Measurements from ENCODE around the gene MAST4.

MAST4 gene

DNA sequence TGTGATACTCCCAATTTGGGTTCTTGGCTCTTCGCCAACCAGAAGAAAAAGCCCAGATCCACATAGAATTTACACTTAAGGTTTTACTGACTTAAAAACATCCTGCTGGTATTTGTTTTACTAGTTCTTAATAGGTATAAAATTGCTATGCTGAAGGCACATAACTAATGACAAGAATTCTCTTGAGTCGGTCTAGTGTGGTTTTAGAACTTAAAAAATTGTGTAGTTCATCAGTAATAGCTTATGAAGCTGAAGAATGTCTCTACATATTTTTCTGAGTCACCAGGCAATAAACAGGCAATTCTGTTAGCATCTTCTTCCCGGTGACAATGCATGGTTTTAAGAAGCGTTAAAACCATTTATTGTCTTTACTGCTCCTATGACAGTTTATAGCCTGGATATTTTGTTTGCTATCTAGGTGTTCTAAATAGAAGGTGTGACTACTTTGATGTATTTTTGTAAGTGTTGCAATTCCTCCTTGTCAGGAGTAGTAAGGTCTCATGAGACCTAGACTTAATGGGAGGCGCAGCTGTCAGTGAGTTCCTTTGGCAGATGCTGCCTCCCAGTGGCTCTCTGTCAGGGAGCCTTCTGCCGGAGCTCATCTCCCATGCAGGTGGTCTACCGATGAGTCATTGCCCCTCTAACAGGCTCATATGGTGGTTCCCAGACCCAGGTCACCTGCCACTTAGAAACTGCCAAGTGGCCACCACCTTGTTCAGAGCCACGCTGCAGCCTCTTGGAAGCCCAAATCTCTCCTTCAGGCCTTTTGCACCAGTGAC is 173.8 kb downstream of the MAST4 start:
- no peak overlapping the region for H3K4me3 ChIP-seq (ENCODE audit: low read depth, low read length)
- in situ Hi-C loops (cut with HindIII; ENCODE audit: low sequenced_read_pairs): loop anchor here (10.0 kb wide), 1 partner anchor 465 kb away; no protein-coding TSS in a partner anchor
- TF ChIP-seq, protein P1, sequence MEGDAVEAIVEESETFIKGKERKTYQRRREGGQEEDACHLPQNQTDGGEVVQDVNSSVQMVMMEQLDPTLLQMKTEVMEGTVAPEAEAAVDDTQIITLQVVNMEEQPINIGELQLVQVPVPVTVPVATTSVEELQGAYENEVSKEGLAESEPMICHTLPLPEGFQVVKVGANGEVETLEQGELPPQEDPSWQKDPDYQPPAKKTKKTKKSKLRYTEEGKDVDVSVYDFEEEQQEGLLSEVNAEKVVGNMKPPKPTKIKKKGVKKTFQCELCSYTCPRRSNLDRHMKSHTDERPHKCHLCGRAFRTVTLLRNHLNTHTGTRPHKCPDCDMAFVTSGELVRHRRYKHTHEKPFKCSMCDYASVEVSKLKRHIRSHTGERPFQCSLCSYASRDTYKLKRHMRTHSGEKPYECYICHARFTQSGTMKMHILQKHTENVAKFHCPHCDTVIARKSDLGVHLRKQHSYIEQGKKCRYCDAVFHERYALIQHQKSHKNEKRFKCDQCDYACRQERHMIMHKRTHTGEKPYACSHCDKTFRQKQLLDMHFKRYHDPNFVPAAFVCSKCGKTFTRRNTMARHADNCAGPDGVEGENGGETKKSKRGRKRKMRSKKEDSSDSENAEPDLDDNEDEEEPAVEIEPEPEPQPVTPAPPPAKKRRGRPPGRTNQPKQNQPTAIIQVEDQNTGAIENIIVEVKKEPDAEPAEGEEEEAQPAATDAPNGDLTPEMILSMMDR (IDR thresholded peaks at IDR 0.05; ENCODE audit: low read depth, low read length, missing control alignments): peak; percentile 41
- no peak for DNase-seq (ENCODE audit: low read depth)

DNA sequence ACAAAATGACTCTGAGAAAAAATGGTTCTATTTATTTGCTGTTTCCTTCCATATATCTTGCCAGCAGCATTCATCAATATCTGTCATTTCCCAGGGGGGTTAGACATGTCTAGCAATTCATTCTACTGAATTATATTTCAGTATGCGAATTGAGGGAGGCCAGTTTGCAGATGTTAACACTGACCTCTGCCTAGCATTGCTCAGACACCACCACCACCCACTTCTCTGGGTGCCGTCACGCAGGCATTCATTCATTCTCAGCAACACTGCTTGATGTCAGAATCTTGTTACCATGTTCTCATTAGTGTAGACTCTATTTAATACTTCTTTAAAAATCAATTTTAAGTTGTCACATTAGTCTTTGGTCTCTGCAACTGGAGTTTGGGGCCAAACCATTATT is 181.7 kb downstream of the MAST4 start:
- in situ Hi-C loops (cut with HindIII; ENCODE audit: low sequenced_read_pairs): no loop called here
- H3K4me3 ChIP-seq (ENCODE audit: low read depth, low read length): no peak overlapping the region
- TF ChIP-seq, protein P1 (IDR thresholded peaks at IDR 0.05; ENCODE audit: low read depth, low read length, missing control alignments): no peak
- no peak for DNase-seq (ENCODE audit: low read depth)

DNA sequence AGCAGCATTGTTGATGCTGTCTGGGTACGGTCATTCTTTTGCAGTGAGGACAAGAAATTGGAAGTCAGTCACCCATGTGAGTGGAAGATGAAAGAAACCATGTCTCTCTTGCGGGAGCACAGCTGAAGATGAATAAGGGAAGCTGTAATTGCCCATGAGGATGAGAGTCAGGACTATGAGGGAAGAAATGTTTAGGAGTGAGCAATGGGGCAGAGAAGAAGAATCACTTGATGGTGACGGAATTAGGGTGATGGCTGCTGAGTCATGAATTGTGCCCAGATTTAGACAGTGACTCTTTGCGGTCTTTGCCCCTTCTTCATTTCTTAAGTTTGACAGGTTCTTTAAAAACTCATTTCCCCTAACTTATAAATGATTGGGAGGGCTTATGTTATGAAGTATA is 183.3 kb downstream of the MAST4 start:
- TF ChIP-seq, protein P1 (IDR thresholded peaks at IDR 0.05; ENCODE audit: low read depth, low read length, missing control alignments): no peak
- H3K4me3 ChIP-seq (ENCODE audit: low read depth, low read length): no peak overlapping the region
- in situ Hi-C loops (cut with HindIII; ENCODE audit: low sequenced_read_pairs): no loop called here
- DNase-seq (ENCODE audit: low read depth): no peak

DNA sequence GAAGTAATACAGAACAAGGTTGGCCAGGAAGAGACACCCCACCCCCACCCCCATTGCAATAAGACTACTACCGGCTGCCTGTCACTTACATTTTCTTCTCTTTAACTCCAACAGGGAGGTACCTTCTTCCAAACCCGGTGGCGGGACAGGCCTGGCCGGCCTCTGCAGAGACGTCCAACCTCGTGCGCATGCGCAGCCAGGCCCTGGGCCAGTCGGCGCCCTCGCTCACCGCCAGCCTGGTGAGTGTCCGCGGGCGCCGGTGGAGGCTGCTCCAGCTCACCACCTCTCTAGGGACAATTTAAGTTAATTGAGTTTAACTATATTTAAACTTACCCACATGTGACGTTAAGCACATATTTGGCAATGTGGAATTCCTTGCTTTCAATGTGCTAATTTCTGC is 192.4 kb downstream of the MAST4 start:
- no peak overlapping the region for H3K4me3 ChIP-seq (ENCODE audit: low read depth, low read length)
- in situ Hi-C loops (cut with HindIII; ENCODE audit: low sequenced_read_pairs): no loop called here
- TF ChIP-seq, protein P1 (IDR thresholded peaks at IDR 0.05; ENCODE audit: low read depth, low read length, missing control alignments): no peak
- no peak for DNase-seq (ENCODE audit: low read depth)

DNA sequence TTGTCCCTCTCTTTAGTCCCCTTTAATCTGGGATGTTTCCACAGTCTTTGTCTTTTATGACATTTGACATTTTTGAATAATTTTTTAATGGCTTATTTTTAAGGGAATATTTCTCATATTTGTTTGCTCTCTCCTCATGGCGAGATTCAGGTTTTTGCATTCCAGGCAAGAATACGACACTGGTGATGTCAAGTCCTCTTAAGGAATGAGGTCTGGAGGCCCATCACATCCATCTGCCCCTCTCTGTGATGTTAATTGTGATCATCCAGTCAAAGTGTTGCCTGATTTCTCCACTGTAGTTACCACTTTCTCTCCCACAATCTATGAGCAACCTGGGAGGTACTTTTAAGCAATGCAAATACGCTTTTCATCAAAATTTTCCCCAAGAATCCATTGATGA is 193.2 kb downstream of the MAST4 start:
- in situ Hi-C loops (cut with HindIII; ENCODE audit: low sequenced_read_pairs): no loop called here
- TF ChIP-seq, protein P1 (IDR thresholded peaks at IDR 0.05; ENCODE audit: low read depth, low read length, missing control alignments): no peak
- no peak for DNase-seq (ENCODE audit: low read depth)
- no peak overlapping the region for H3K4me3 ChIP-seq (ENCODE audit: low read depth, low read length)

DNA sequence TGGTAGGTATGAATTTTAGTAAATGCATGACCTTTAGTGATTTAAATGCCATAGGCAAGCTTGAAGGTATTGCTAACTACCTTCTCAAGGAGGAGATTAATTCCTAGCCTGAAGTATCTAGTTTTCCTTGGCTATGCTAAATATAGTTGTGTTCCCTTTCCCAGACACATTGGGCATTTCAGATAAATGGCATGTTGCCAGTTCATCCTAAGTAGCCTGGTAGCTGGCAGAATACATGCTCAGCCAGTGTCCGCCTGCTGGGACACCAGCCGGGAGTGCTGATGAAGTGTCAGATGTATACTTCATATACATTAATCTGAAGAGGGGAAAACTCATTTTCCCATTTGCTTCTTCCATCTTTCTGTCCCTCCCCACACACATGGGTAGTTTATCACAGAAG is 196.9 kb downstream of the MAST4 start:
- TF ChIP-seq, protein P1 (IDR thresholded peaks at IDR 0.05; ENCODE audit: low read depth, low read length, missing control alignments): no peak
- no peak overlapping the region for H3K4me3 ChIP-seq (ENCODE audit: low read depth, low read length)
- in situ Hi-C loops (cut with HindIII; ENCODE audit: low sequenced_read_pairs): no loop called here
- no peak for DNase-seq (ENCODE audit: low read depth)
